GDM1 (cell line): ENCODE data around the gene CSF1.
"Not testable (repeated sequence)": the region's sequence is repeated elsewhere in the genome, so short reads cannot be mapped to it uniquely, and the experiment has no call there.

Source experiments
- DNase-seq: peaks from one replicate; lab custom pipeline; 2025; lab: John Stamatoyannopoulos, UW

CSF1 gene

DNA sequence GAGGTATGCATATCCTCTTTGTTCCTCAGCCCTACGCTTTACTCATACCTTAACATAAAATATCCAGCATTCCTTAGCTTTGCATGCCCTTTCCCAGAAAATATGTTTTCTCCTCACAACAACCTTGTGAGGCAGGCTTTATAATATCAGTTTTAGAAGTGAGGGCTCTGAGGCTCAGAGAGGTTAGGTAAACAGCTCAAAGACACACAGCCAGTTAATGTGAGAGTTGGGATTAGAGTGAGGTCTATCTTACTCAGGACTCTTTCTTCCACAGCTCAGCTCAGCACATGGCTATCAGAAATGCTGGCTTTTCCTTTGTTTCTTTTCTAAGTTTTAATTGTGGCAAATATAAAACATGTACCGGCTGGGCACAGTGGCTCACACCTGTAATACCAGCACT is 27.9 kb downstream of the CSF1 start:
- no peak for DNase-seq

DNA sequence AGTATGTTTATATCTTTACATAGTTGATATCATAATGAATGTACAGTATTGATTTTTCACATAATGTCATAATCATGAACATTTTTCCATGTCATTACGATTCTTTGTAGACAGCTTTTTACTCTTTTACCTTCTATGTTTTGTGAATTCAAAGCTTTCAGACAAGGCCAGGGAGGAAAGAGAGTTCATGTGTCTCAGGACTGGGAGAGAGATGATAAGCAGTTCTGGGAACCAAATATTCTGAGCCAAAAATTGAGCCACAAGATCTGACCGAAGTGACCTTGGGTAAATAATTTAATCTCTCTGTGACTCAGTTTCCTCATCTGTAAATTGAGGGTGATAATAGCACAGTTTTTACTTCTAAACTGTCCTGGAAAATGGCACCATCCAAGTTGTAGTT is 31.8 kb downstream of the CSF1 start:
- DNase-seq: no peak

DNA sequence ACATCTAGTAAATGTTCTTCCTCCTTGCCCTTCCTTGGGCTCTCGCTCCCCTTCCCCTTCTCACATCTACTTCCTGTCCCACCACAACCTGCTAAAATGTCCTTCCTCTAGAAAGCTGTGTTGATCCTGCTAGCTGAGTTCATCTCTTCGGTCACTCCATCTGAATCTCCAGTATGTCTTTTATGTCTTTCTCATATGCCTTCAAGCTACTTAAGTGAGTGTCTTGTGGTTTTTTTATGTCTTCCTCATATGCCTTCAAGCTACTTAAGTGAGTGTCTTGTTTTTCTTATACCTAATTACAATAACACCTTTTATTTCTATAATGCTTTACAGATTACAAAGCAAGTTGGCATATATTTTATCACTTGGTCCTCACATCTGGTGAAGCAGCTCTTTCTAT is 33.9 kb downstream of the CSF1 start:
- no peak for DNase-seq

DNA sequence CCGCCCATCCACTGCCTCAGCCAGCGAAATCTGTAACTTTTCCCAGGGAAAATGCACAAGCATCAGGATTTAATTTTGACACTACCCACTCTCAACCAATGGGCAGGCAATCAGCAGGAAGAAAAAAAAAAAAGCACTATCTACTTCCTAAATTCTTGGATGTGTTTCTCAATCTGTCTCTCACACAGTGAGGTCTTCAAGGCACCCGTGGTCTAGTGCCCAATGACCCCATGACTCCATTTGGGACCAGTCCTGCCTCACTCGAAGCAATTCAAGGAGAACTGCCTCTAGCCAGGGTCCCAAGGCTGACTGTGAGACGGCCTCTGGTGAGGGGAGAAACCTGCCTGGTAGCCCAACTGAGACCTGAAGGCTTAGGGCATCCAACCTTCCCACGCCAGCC is 35.9 kb downstream of the CSF1 start:
- no peak for DNase-seq

DNA sequence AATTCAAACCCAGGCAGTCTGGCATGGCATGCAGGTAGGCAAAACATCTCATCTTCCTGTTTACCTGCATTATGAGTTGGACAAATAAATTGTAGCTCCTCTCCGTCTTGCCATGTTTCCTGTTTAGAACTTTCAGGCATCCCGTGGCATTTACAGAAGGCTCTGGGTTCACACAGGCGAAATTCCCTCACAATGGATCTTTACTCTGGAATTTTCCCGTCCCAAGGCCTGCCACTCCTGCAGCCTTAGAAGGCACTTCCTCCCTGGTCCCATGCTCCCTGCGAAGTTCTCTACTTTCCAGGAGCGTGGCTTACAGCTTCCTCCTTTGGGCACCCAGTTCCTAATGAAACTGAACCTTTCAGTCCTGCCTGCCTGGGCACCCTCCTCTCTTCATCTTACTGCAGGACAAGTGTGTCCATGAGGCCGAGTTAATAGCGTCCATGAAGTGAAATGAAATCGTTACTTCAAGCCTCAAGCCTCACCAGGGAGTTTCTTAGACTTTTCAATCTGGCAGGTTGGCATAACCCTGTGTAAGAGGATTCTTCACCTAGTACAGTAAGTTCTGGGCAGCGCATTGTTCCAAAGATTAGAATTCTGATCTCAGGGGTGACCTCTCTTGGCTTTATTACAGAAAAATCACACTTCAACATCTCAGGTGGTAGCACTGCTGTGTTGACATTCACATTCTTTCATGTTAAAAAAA is 37.1 kb downstream of the CSF1 start:
- DNase-seq: no peak

DNA sequence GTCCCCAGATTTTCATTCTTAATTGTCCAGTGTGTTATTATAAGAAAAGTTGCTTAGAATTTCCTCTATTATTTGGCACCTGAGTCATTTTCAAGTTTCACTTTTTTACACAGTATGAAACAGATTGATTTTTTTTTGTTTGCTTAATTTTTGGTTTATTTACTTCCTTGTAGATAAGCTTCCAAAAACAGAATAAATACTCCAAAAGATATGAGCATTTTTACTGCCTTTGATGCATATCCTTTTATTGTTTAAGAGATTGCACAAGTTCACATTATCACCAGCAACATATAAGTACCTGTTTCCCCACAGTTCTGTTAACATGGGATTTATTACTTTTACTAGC is 37.6 kb downstream of the CSF1 start:
- DNase-seq: no peak

DNA sequence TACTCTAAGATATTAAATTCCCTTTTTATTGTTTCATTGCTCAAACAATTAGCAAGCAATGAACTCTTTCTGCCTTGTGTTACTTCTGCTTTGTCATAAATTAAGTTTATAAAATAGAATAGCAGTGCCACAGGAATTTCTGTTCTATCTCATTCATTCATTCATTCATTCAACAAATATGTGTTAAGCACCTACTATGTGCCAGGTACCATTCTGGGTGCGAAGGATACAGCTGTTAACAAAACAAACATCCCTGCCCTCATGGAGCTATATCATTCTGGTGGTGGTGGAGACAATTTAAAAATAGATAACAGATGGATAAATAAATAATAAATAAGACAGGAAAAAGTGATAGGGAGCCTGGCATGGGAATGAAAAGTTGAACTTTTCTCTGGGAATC is 39.4 kb downstream of the CSF1 start:
- DNase-seq: no peak

DNA sequence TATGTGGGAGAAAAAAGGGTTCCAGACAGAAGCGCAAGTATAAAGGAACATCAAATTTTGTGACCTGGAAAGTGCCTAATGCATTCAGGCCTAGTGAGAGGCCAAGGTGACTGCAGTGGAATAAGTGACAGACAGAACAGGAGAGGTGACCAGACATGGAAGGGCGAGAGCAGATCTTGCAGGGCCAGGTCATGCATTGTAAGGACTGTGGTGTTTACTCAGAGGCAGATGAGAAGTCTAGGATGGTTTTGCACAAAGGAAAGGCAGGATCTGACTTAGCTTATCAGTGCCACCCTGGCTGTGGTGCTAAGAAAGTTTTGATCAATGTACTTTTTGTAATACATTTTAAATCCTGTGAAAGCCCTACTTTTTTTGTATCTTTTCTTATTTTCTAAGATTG is 39.9 kb downstream of the CSF1 start:
- DNase-seq: no peak

DNA sequence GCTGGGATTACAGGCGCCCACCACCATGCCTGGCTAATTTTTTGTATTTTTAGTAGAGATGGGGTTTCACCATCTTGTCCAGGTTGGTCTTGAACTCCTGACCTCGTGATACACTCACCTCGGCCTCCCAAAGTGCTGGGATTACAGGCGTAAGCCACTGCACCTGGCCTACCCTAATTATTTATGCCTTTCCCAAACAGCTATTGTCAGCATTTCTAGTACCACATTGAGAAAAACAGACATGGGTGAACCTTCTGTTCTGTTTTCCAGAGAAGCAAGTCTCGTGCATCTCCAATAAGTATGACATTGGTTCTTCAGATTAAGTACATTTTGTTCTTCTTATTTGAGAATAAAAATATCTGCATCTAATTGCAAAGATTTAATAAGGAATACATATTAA is 40.9 kb downstream of the CSF1 start:
- DNase-seq: not testable (repeated sequence)

DNA sequence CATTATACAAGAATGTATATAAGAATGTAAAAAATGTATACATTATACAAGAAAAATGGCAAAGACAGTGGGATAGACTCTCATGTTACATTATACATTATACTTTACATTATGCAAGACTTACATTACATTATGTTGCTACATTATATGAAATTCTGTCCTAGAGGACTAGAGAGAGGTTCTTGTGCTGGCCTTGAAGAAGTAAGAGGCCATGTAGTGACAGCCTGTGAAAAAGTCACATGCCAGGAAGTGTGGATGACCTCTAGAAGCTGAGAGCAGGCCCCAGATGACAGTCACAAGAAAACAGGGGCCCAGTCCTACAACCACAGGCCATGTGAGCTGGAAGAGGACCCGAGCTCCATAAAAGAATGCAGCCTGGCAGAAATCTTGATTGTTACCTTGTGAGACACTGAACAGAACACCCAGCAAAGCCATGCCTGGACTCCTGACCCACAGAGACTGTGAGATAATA is 43.4 kb downstream of the CSF1 start:
- DNase-seq: no peak

DNA sequence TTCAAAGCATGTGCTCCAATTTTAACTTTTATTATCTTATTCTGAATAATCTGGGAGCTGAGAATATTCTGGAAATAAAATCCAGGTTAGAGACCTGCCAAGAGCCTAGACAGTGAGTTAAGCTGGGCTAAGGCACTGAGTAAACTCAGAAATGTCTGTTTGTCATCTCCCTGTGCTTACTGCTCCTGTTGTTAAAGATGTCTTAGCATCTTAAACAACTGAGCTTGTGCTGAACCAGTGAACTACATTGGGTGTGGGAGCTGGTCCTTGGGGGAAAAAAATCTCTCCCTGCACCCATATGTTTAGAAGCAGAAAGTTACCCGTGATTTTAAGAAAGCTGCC is 49.0 kb downstream of the CSF1 start:
- no peak for DNase-seq

DNA sequence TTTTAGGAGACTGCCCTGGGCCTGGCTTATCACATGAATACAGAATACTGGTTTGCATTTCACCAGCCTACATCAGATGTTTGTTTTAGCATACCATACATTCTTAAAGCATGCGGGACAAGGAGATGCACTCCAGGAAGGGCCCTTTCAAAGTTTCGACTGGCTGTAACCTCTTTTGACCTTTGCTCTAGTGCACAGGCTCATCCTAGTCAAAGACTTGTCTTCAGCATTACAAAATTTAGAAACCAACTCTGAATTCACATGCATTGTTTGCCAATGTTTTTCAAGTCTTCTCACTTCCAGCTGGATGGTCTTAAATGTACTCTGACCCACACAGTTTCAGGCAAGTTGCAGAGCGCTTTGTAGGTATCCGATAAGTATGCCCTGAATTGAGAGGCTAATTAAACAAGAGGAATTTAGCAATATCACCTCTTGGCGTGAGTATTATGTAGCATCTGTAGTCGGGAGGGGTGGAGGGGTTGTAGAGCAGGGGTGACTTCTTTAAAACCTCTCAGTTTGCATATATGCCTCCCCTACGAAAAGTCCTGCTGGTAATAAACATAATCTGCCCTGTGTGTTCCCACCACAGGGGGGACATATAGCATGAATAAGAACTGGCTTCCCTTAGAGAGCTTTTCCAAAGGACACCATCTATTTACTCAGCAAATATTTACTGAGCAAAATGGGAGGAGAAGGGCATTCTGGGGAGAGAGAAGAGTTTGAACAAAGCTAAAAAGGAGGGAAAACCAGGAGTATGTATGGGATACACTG is 49.5 kb downstream of the CSF1 start:
- DNase-seq: no peak

DNA sequence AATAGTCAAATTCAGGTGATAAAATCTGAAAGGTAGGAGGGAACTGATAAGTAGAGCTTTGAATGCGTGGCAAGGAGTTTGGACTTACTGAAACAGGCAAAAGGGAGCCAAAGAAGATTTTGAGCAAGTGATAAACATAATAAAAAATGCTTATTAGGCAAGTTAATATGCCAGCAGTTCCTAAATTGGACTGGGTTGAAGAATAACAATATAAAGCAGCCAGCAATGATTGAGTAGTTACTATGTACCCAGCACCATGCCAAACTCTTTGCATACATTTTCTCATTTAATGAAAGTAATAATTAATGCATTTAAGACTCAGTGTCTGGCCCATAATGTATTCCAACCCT is 50.1 kb downstream of the CSF1 start:
- no peak for DNase-seq

DNA sequence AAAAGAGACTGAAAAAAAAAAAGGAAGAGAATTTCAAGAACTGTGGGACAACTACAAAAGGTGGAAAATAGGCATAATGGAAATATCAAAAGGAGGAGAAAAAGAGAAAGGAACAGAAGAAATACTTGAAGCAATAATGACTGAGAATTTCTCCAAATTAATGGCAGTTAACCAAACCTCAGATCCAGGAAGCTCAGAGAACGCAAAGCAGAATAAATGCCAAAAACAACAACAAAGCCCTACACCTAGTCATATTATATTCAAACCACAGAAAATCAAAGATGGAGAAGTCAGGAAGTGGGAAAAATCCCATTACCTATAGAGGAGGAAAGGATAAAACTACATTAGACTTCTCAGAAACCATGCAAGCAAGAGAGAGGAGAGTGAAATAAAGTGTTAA is 53.2 kb downstream of the CSF1 start:
- DNase-seq: no peak

DNA sequence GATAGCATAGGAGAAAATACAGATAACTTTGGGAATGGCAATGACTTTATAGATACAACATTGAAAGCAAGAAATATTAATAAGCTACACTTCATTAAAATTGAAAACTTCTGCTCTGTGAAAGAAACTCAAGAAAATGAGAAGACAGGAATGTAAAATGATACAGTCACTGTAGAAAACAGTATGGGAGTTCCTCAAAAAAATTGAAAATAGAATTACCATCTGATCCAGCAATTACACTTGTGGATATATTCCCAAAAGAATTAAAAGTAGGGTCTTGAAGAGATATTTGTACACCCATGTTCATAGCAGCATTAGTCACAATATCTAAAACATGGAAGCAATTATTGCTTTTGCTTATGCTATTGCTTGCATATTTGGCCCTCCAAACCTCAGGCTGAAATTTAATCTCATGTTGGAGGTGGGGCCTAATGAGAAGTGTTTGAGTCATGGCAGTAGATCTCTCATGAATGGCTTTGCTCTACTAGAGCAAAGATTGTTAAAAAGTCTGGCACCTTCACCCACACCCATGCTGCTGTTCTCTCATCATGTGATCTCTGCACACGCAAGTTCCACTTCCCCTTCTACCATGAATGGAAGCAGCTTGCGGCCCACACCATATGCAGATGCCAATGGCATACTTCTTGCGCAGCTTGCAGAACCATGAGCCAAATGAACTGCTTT is 58.6 kb downstream of the CSF1 start:
- no peak for DNase-seq

DNA sequence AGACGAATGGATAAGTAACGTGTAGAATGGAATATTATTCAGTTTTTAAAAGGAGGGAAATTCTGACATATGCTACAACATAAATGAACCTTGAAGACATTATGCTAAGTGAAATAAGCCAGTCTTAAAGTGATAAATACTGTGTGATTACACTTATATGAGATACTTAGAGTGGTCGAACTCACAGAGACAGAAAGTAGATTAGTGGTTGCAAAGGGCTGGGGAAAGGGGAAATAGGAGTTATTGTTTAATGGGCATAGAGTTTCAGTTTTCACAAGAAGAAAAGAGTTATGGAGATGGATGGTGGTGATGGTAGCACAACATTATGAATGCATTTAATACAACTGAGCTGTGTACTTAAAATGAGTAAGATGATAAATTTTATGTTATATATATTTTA is 59.3 kb downstream of the CSF1 start:
- no peak for DNase-seq

DNA sequence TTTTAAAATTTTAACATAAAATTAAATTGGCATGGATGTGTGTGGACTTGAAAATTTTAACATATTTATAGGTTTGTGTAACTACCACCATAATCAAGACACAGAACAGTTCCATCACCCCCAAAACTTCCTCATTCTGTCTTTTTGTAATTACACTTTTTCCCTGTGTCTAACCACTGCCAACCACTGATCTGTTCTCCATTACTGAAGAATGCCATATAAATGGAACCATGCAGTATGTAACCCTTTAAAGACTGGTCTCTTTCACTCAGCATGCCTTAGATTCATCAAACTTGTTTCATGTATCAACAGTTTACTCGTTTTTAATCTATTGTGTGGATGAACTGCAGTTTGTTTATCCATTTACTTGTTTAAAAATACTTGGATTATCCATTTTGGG is 60.9 kb downstream of the CSF1 start:
- no peak for DNase-seq

DNA sequence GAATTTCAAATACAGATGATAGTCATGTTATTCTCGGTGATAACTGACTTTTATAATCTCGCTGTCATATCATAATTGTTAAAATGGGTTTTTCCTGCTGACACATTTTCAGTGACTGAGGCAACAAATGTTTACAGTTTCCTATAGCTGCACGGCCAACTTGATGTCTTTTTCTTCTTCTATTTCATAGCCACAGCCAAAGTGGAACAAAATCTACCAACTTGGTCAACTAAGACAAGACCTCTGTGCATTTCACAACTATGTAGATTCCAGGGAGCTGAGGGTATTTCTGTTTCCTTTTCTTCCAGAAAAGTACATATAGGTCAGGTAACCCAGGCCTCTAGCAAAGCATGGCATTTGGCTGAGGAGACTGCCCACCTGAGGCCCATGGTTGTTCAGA is 63.5 kb downstream of the CSF1 start:
- DNase-seq: no peak

DNA sequence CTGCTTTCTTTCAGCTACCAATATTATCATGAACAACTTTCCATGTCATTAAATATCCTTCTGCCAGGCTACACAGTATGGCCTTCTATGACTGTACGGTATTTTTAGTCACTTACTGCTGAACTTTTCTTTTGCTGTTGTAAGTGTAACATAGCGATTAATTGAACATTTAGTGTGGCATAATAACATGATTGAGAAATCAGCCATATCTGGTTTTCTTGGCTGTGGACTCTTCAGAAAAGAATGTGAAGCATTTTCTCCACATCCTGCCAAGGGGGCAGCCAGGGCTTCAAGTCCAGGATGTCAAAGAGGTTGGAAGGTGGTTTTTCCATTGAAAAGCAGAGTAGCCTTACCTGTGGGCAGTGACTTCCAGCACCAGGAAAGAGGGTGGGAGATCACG is 65.1 kb downstream of the CSF1 start:
- DNase-seq: no peak

DNA sequence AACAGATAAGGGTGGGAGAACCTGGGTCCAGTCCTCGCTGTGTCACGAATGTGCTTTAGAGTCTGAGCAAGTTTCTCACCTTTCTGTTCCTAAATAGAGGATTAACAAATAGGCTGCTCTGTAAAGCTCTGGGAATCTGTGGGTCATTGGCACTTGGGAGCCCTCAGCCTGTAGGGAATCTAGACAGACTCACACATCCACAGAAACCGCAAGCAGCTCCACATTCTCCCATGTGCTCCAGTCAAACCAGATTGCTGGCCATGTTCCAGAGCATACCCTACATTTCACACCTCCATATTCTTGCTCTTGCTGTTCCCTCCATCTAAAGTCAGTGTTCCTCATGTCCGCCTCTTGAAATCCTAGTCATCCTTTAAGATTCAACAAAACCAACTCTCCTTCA is 66.1 kb downstream of the CSF1 start:
- no peak for DNase-seq

DNA sequence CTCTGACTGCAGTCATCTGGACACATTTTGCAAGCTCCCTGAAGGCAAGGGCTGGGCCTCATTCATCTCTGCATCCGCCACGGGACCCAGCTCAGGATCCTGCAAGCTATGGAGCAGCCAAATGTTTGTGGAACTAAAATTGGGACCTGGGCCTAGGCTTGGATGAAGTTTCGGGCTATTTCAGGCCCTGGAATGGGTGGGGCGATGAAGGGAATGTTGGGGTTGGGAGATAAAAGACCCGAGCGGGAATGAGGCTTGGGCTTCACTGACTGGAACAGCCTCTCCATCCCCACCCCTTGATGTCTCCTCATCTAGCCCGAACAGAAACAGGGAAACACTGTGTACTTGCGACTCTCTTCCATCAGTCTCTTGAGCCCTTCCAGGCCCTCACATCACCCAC is 66.6 kb downstream of the CSF1 start:
- DNase-seq: no peak

DNA sequence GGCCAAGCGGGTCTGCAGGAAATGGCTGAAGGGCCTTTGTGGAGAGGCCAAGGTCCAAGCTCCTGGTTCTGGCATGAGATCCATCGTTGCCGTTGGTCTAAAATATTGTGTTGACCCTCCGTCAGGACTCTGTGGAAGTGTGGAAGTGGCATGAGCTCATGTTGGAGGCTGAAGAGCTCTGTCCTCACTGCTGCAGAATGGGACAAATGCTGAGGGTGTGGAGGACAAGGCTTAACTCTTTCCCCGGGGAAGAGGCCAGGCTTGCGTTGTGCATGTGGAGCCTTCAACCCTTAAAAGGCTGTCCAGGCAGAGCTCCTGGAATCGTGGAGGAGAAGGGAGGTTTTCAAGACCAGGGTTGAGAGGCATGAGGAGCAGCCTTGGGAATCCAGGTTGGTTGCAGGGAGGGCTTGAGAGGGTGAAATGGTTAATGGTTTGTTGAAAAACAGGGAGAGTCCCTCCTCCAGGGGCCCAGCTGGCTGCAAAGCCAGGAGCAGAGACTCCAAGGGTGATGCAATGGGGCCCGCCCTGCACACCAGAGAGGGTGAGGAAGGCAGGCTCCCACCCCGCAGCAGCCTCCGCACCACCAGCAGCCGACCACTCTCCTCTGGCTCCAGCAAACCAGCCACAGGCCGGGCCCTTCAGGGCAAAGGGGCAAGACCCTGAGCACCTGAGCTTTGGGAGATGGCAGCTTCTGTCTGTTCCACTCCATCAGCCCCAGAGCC is 67.2 kb downstream of the CSF1 start:
- DNase-seq: no peak
